Psoas muscle (tissue), 8 donors: ENCODE results near the gene WBP11. TPM values are rescaled to one million over a fixed set of nuclear protein-coding genes. Genes with fewer than 3 reads are reported as not detected.

ENCODE experiments used
- ATAC-seq, 4 donors: fragments of 200-7000 bp; cut with Tn5 transposase; one replicate each; pipeline ENCODE4 v1.9.1; 2020; ENCODE audit warnings: moderate library complexity in 3 of 4, mild to moderate bottlenecking in 2 of 4
- DNase-seq, 2 donors: peaks; one replicate each; pipeline ENCODE4 v3.0.0-alpha.2; 2020
- H3K27ac ChIP-seq: fragments of 200-600 bp; one replicate; pipeline ENCODE4 v1.8.0; 2022
- H3K27me3 ChIP-seq, 3 donors: fragments of 200-600 bp in 1 of 3; one replicate each; pipeline versions ENCODE4 v1.6.1 to v1.8.0; 2013 to 2022; ENCODE audit warnings: low read length in 2 of 3, mild to moderate bottlenecking in 2 of 3, moderate library complexity in 1 of 3; ENCODE audit not compliant: insufficient read depth in 3 of 3
- H3K36me3 ChIP-seq, 2 donors: fragments of 200-600 bp in 1 of 2; one replicate each; pipeline versions ENCODE4 v1.6.1 to v1.8.0; 2013 to 2022; ENCODE audit warnings: low read depth in 1 of 2, mild to moderate bottlenecking in 1 of 2, moderate library complexity in 1 of 2; ENCODE audit not compliant: insufficient read depth in 1 of 2
- H3K4me1 ChIP-seq: fragments of 200-600 bp; one replicate; pipeline ENCODE4 v1.8.0; 2022
- H3K4me3 ChIP-seq: fragments of 200-600 bp; one replicate; pipeline ENCODE4 v1.8.0; 2022; ENCODE audit warnings: mild to moderate bottlenecking
- H3K9me3 ChIP-seq: fragments of 200-600 bp; one replicate; pipeline ENCODE4 v1.8.0; 2022
- WGBS, 3 donors: extraction: QIAGEN DNeasy Blood & Tissue Kit; methylation state at CpG; one replicate each; pipeline versions ENCODE4 v1.1.6 to v1.1.7; 2013; 5-methylcytosine and 5-hydroxymethylcytosine counted together
- intact Hi-C, 2 donors: fragments of 100-400 bp; cut with DNase I; formaldehyde crosslinking; loops; one replicate each; pipeline versions ENCODE4 v1.11.0 to v1.14.2; 2022
- polyA plus RNA-seq, 3 donors: library from polyadenylated mRNA; stranded (reverse); fragments of 200-250 nt; gene quantifications; one replicate each; pipeline ENCODE4 v1.2.3, GENCODE V29; 2013
- total RNA-seq, 4 donors: library from RNA; stranded (reverse); fragmentation: NEBNext Ultra II Directional in 2 of 4; extraction: Animal tissue kit (Norgen Biotek cat#: 25700) in 2 of 4; gene quantifications; one replicate each; pipeline versions ENCODE4 v1.2.1 to v1.2.4, GENCODE V29; 2021 to 2023
- TF ChIP-seq, protein P1 (sequence below): fragments of 200-600 bp; IDR thresholded peaks from one replicate; pipeline ENCODE4 v1.8.0; 2022; ENCODE audit warnings: antibody characterized with exemption
- donor health status: healthy with polysubstance abuse.
- donor health status: DM: no; HTN: no; CAD: no; lungs with moderate emphysema.
- donor health status: Bipolar disorder and iron deficiency.
- donor health status: healthy.
- donor health status: DM: yes; HTN: yes; CAD: no.
- donor health status: DM: no; HTN: no; CAD: no.
- donor health status: DM: no; HTN: no; CAD: no.
- donor health status: DM: yes; HTN: yes; CAD: no.

WBP11 gene
- total and polyA plus RNA-seq, 7 donors: 22.7 to 68.0 (median 48.7) TPM

DNA sequence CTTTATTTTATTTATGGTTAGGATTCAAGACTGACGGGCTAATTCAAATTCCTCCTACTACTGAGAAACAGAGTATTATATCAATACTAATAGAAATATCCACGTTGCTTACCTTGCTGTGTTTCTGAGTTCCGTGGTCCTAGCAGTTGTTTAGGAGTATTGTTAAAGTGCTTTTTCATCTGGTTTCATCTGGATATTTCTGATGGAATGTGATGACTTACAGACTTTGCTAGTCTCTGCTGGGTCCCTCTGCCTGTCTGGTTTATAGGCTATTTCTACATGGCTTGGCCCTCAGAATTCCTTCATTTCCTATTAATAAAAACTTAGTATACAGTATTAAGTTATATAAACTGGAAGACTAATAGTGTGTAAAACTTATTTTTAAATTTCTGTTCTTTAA, 10.7 kb upstream of the WBP11 start, which contains the start of gene SMCO3:
TSS of gene SMCO3 (minus strand) at position 169 of the 400 bp plus-strand sequence. CDS start 7,502 bp downstream, outside the sequence.
- Histone ChIP-seq H3K4me1 (no peaks in the 10 kb centered on the region), H3K4me3 (no peak within 1 kb of the TSS), H3K9me3 (no peaks in the 10 kb centered on the region), H3K27me3 (no peaks in the 10 kb centered on the region), H3K36me3 (no peaks in the 10 kb centered on the region), H3K27ac (no peak within 1 kb of the TSS)
- TF ChIP-seq, protein P1, sequence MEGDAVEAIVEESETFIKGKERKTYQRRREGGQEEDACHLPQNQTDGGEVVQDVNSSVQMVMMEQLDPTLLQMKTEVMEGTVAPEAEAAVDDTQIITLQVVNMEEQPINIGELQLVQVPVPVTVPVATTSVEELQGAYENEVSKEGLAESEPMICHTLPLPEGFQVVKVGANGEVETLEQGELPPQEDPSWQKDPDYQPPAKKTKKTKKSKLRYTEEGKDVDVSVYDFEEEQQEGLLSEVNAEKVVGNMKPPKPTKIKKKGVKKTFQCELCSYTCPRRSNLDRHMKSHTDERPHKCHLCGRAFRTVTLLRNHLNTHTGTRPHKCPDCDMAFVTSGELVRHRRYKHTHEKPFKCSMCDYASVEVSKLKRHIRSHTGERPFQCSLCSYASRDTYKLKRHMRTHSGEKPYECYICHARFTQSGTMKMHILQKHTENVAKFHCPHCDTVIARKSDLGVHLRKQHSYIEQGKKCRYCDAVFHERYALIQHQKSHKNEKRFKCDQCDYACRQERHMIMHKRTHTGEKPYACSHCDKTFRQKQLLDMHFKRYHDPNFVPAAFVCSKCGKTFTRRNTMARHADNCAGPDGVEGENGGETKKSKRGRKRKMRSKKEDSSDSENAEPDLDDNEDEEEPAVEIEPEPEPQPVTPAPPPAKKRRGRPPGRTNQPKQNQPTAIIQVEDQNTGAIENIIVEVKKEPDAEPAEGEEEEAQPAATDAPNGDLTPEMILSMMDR: no peak
- 75 to 83% (median 77%) methylated on average over 3 of the region's 3 CpGs for WGBS, 3 donors
- intact Hi-C loops: no loop called here
- ATAC-seq (no peak), DNase-seq (no peak)

DNA sequence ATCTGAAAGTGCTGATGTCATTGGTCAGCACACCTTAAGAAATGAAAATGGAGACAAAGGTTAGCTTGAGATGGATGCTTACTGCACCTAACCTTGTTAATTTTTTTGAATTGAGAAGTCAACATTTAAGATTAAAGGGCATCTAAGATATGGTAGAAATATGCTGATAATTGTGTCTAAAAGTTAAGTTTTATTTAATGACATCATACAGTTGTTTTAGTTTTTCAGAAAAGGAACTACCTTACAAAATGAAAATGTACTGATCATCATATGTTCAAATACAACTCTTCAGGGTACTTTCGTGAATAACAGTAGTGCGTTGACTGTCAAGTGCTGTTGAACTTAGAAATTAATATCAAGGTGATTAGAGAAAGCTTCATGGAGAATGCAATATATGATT, 8.2 kb upstream of the WBP11 start:
- Histone ChIP-seq H3K36me3 (no peaks in the 10 kb centered on the region), H3K4me3 (no peak overlapping the region), H3K9me3 (no peaks in the 10 kb centered on the region), H3K27me3 (no peaks in the 10 kb centered on the region), H3K4me1 (no peaks in the 10 kb centered on the region), H3K27ac (no peak overlapping the region)
- ATAC-seq (no peak), DNase-seq (no peak)
- TF ChIP-seq, protein P1: no peak
- WGBS, 3 donors: 95 to 97% (median 96%) methylated on average over 2 of the region's 2 CpGs
- intact Hi-C loops: no loop called here

DNA sequence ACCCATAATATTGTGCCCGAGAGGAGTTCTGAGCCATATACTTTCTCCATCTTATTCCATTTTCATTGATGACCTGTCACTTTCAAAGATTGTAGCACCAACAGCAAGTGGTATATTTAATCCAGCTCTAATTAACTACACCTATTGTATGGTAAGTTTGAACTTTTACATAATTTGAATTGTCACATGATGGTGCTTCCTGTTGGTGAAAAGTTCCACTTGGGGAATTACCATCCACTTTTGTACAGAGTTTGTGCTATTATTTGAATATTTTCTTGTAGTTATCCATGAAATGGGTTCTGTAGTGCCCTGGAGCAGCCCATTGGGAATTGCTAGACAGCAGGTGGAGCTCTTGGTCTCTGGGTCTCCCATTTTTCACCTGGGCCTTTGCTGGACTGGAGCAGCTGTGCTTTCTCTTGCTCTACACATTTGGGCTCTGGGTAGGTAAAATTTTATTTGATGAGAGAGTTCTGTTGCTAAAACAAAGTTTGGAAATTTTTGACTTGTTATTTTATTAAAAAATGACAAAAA, 7.7 kb upstream of the WBP11 start:
- no peak overlapping the region for H3K4me3 ChIP-seq
- H3K9me3 ChIP-seq: no peaks in the 10 kb centered on the region
- DNase-seq (no peak), ATAC-seq (peak in 1 of 4 donors; percentile 61)
- H3K27me3 ChIP-seq: no peaks in the 10 kb centered on the region
- no peaks in the 10 kb centered on the region for H3K36me3 ChIP-seq
- no peaks in the 10 kb centered on the region for H3K4me1 ChIP-seq
- H3K27ac ChIP-seq: no peak overlapping the region
- 94 to 100% (median 97%) methylated on average over 1 of the region's 1 CpG for WGBS, 3 donors
- intact Hi-C loops: no loop called here
- TF ChIP-seq, protein P1: peak; percentile 31

DNA sequence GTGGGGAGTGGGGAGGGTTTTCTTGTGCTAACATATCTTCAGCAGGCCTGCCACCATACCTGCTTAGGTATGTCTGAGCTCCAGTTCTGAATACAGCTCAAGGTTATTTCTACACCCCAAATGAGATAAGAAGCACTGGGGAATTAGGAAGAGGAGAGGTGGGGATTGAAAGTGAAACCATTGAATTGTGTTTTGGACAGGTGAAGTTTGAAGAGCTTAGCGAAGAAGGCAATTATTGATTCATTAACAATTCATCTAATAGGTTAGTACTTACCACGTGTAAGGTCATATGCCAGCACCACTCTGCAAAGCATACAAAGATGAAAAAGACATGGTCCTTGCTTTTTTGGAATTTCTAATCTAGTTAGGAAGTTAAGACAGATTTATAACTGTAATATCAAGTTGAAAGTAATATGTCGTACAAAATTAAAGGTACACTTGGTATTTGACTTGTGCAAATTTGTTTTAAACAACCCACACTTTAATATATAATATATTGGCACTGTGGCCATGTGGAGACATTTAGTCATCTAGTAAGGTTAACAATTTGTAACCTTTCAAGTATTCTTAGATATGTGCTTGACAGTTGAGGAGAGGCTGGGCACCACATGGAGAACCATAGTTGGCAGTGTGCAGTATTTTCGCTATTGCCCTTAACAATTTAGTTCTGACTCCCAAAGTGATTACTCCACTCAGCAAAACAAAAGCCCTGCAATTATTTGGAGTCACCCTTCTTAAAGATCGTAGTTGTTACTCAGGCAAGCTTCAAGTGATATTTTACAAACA, 7.1 kb upstream of the WBP11 start:
- H3K36me3 ChIP-seq: no peaks in the 10 kb centered on the region
- DNase-seq (no peak), ATAC-seq (no peak)
- H3K27ac ChIP-seq: no peak overlapping the region
- TF ChIP-seq, protein P1: no peak
- no peak overlapping the region for H3K4me3 ChIP-seq
- WGBS, 3 donors: 84 to 87% (median 86%) methylated on average over 5 of the region's 5 CpGs
- no peaks in the 10 kb centered on the region for H3K9me3 ChIP-seq
- no peaks in the 10 kb centered on the region for H3K4me1 ChIP-seq
- H3K27me3 ChIP-seq: no peaks in the 10 kb centered on the region
- intact Hi-C loops: no loop called here
